Stimulated activated CD8-positive, alpha-beta memory T cell treated with anti-CD3 and anti-CD28 coated beads, Interleukin-4, amount 100 ng/mL, for 1 hour (primary cell): ENCODE data around the gene ELF3.
"Not testable (repeated sequence)": the region's sequence is repeated elsewhere in the genome, so short reads cannot be mapped to it uniquely, and the experiment has no call there.

Source experiments
- DNase-seq, 2 donors: peaks; one replicate each; pipeline ENCODE4 v3.0.0-alpha.2; 2020; ENCODE audit warnings: low read depth in 2 of 2, low spot score in 1 of 2

Gene ELF3

GRCh38 chr1:202034683-202035462, 24.5 kb downstream of the ELF3 start:
- DNase-seq, result no peak

- no peak for DNase-seq
Observed at GRCh38 chr1:202036595-202037387, 26.4 kb downstream of the ELF3 start.

GRCh38 chr1:202037706-202038296, 27.4 kb downstream of the ELF3 start:
- no peak for DNase-seq

- DNase-seq, result no peak
Observed at GRCh38 chr1:202038688-202039346, 28.4 kb downstream of the ELF3 start.

- DNase-seq, result no peak
Observed at GRCh38 chr1:202045705-202046104, 35.3 kb downstream of the ELF3 start.

- no peak for DNase-seq
Observed at GRCh38 chr1:202046227-202046626, 35.8 kb downstream of the ELF3 start.

GRCh38 chr1:202046748-202047708, 36.6 kb downstream of the ELF3 start:
- DNase-seq, result no peak

- DNase-seq, result no peak
Observed at GRCh38 chr1:202047977-202048376, 37.6 kb downstream of the ELF3 start.

GRCh38 chr1:202049129-202049528, 38.7 kb downstream of the ELF3 start:
- DNase-seq, result no peak

GRCh38 chr1:202054094-202054493, 43.7 kb downstream of the ELF3 start:
- no peak for DNase-seq

- DNase-seq, result not testable (repeated sequence)
Observed at GRCh38 chr1:202054673-202055072, 44.3 kb downstream of the ELF3 start.

- DNase-seq, result no peak
Observed at GRCh38 chr1:202056644-202057334, 46.4 kb downstream of the ELF3 start.

- DNase-seq, result not testable (repeated sequence)
Observed at GRCh38 chr1:202057335-202057704, 46.9 kb downstream of the ELF3 start.

- no peak for DNase-seq
Observed at GRCh38 chr1:202058001-202058908, 47.9 kb downstream of the ELF3 start.

- no peak for DNase-seq
Observed at GRCh38 chr1:202061055-202061454, 50.7 kb downstream of the ELF3 start.

GRCh38 chr1:202061787-202062186, 51.4 kb downstream of the ELF3 start:
- not testable (repeated sequence) for DNase-seq

- not testable (repeated sequence) for DNase-seq
Observed at GRCh38 chr1:202062636-202063035, 52.2 kb downstream of the ELF3 start.

GRCh38 chr1:202063093-202063492, 52.7 kb downstream of the ELF3 start:
- no peak for DNase-seq

GRCh38 chr1:202064889-202065312, 54.5 kb downstream of the ELF3 start:
- DNase-seq, result not testable (repeated sequence)
